Measurements from ENCODE around the gene PLEKHG1. TPM values are rescaled to one million over a fixed set of nuclear protein-coding genes. Genes with fewer than 3 reads are reported as not detected.
A peak's percentile ranks its signal among the peaks of the same experiment; 100 is the strongest.

The PLEKHG1 gene
- total and polyA plus RNA-seq, 8 donors = 1.3 to 6.4 (median 2.6) TPM

DNA sequence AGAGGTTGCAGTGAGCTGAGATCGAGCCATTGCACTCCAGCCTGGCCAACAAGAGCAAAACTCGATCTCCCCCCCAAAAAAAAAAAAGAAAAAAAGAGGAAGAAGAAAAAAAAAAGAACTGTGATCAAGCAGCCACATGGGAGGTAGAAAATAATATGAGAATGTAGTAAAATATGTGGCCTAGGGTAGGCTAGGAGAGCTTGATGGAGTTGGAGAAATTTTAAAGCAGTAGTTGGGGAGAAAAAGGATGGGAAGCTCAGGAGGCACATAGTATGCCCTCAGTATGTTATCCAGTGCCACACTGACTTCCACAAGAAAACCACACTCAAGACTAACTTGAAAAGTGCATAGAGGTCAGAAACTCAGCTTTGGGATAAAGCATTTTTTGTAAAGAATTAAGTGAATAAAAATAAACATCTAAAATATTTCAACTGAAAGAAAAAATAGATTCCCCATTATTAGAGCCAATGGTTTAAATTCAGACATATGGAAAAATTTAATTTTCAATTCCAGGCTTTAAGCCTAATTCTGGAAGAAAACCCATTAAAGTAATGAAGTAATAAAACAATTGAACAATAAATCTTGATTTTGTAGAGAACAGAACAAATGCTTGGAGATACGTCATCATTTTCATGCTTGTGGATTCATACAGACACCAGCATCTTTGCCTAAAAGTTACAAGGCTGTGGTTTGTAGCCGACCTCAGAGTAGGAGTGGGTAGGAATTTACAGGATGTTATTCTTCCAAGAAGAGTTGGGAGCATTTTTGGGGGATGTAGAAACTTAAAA lies 34.7 kb downstream of the PLEKHG1 start:
- DNase-seq (no peak), FAIRE-seq (no peak), ATAC-seq (peak in 1 of 4 donors; percentile 30)
- 70 to 84% methylated on average over 4 of the region's 4 CpGs for WGBS, 2 donors
- TF ChIP-seq, protein P1, sequence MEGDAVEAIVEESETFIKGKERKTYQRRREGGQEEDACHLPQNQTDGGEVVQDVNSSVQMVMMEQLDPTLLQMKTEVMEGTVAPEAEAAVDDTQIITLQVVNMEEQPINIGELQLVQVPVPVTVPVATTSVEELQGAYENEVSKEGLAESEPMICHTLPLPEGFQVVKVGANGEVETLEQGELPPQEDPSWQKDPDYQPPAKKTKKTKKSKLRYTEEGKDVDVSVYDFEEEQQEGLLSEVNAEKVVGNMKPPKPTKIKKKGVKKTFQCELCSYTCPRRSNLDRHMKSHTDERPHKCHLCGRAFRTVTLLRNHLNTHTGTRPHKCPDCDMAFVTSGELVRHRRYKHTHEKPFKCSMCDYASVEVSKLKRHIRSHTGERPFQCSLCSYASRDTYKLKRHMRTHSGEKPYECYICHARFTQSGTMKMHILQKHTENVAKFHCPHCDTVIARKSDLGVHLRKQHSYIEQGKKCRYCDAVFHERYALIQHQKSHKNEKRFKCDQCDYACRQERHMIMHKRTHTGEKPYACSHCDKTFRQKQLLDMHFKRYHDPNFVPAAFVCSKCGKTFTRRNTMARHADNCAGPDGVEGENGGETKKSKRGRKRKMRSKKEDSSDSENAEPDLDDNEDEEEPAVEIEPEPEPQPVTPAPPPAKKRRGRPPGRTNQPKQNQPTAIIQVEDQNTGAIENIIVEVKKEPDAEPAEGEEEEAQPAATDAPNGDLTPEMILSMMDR (IDR thresholded peaks at IDR 0.05) = no peak
- H3K4me3 ChIP-seq = no peak overlapping the region
- intact Hi-C loops (cut with DNase I) = no loop called here
- H3K27ac ChIP-seq = no peak overlapping the region
- H3K27me3 ChIP-seq = no peaks in the 10 kb centered on the region
- H3K4me1 ChIP-seq = no peaks in the 10 kb centered on the region
- H3K36me3 ChIP-seq = no peaks in the 10 kb centered on the region
- H3K9me3 ChIP-seq = no peaks in the 10 kb centered on the region

DNA sequence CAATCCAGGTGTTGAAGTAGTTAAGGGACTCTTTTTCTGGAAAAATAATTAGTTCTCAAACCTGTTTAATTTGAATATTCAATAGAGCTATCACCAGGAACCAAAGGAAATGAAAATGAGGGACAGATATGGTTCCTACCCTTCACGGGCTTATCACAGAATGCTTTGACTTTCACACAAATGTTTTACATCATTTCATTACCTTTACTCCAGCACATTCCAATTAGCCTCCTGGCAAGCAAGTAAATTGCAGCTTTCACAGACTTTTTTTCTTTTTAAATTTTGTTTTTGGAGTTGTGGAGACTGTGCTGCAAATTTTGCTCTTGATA lies 35.2 kb downstream of the PLEKHG1 start:
- FAIRE-seq = no peak
- WGBS, 2 donors = 29 to 37% methylated on average over 1 of the region's 1 CpG
- no peaks in the 10 kb centered on the region for H3K4me1 ChIP-seq

DNA sequence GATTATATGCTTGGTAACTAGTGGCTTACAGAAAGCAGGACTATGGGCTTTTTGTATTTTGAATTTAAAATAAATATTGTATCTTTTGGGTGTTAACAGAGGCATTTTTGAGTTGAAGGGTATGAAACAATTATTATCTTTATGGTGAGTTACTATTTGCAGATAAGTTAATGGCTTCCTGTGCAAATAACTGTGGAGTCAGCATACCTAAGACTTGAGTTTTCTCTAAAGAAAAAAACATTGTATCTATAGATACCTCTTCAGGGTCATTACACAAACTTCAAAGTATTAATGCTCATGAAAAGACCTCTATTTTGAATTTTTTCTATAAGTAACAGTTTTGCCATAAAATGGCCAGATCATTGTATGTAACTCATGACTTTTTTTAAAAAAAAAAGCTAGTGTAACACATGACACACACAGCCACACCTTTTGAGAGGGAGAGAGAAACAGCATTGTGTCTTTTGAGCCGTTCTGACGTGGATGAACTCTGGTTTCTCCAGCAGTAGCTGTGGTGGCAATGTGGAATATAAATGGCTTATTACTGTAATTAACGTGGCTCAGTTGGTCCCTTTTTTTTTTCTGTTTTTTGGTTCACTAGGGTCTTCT lies 36.3 kb downstream of the PLEKHG1 start:
- DNase-seq (no peak), FAIRE-seq (no peak), ATAC-seq (no peak)
- no peak overlapping the region for H3K27ac ChIP-seq
- intact Hi-C loops (cut with DNase I) = no loop called here
- H3K27me3 ChIP-seq = no peaks in the 10 kb centered on the region
- WGBS, 2 donors = 67% methylated on average over 3 of the region's 3 CpGs
- TF ChIP-seq, protein P1 (IDR thresholded peaks at IDR 0.05) = no peak
- no peaks in the 10 kb centered on the region for H3K9me3 ChIP-seq
- H3K4me1 ChIP-seq = no peaks in the 10 kb centered on the region
- H3K4me3 ChIP-seq = no peak overlapping the region
- H3K36me3 ChIP-seq = no peaks in the 10 kb centered on the region

More for the DNA sequence above, 35.2 kb downstream of the PLEKHG1 start:
- Histone ChIP-seq H3K36me3 (no peaks in the 10 kb centered on the region), H3K4me3 (no peak overlapping the region), H3K9me3 (no peaks in the 10 kb centered on the region), H3K27ac (no peak overlapping the region), H3K27me3 (no peaks in the 10 kb centered on the region)
- DNase-seq = no peak
- no peak for ATAC-seq
- intact Hi-C loops (cut with DNase I) = no loop called here
- TF ChIP-seq, protein P1 (IDR thresholded peaks at IDR 0.05) = no peak

DNA sequence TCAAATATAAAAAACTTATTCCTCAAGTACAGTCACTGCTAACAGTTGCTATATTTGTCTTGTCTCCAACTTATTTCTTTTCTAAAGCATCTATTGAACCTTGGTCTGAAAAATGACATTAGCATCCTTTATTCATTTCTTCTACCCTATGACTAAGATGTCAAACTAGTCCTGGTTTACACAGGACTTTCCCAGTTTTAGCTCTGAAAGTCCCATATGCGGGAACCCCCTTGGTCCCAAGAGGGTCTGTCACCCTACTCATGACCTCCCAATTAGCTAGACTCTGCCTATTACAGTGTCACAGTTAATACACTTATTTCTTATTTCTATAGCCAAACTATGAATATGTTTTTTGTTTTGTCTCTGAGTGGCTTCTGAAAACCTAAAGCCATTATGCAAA lies 37.1 kb downstream of the PLEKHG1 start:
- Histone ChIP-seq H3K4me3 (no peak overlapping the region), H3K4me1 (peaks cover 0 to 3% (median 0%) of the 10 kb centered on the region in 3 donors), H3K36me3 (no peaks in the 10 kb centered on the region), H3K9me3 (no peaks in the 10 kb centered on the region), H3K27me3 (no peaks in the 10 kb centered on the region), H3K27ac (no peak overlapping the region)
- ATAC-seq (no peak), FAIRE-seq (no peak), DNase-seq (no peak)
- TF ChIP-seq, protein P1 (IDR thresholded peaks at IDR 0.05) = no peak
- intact Hi-C loops (cut with DNase I) = no loop called here
- 78 to 83% methylated on average over 1 of the region's 1 CpG for WGBS, 2 donors

DNA sequence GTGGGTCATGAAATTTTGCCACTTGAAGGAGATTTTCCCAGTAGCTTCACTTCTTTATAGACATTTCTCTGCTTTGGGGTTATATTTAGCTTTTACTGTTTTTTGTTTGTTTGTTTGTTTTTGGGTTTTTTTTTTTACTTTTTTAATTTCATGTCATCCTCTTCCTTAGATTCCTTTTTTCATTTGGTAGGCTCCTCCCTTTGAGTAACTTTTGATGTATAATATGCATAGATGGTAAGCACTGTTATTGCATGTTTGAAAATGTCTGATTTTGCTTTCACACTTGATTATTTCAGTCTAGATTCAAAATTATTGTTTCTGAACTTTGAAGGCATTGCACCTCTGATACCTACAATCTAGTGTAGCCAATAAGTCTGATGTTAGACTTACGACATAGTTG lies 37.6 kb downstream of the PLEKHG1 start:
- H3K9me3 ChIP-seq = no peaks in the 10 kb centered on the region
- H3K36me3 ChIP-seq = no peaks in the 10 kb centered on the region
- ATAC-seq (no peak), DNase-seq (no peak), FAIRE-seq (no peak)
- no peak overlapping the region for H3K27ac ChIP-seq
- no peak overlapping the region for H3K4me3 ChIP-seq
- no peaks in the 10 kb centered on the region for H3K27me3 ChIP-seq
- H3K4me1 ChIP-seq = peaks cover 0 to 8% (median 0%) of the 10 kb centered on the region in 3 donors
- TF ChIP-seq, protein P1 (IDR thresholded peaks at IDR 0.05) = no peak
- 91 to 94% methylated on average over 1 of the region's 1 CpG for WGBS, 2 donors
- intact Hi-C loops (cut with DNase I) = no loop called here
